Erythroblast (primary cell): ENCODE measurements around the gene MTMR11.
"Not testable (repeated sequence)": the region's sequence is repeated elsewhere in the genome, so short reads cannot be mapped to it uniquely, and the experiment has no call there.

Experiments
- DNase-seq, 2 experiments: peaks; one replicate each; lab custom pipeline; 2025; lab: John Stamatoyannopoulos, UW
- GATA1 ChIP-seq: IDR thresholded peaks from 2 replicates; pipeline ENCODE4 v1.6.1; 2011; ENCODE audit warnings: low read depth, mild to moderate bottlenecking, control low read depth, low read length, moderate library complexity
- POLR2A ChIP-seq: IDR thresholded peaks from 2 replicates; pipeline ENCODE4 v1.6.1; 2011; ENCODE audit warnings: mild to moderate bottlenecking, low read length

The MTMR11 gene

DNA sequence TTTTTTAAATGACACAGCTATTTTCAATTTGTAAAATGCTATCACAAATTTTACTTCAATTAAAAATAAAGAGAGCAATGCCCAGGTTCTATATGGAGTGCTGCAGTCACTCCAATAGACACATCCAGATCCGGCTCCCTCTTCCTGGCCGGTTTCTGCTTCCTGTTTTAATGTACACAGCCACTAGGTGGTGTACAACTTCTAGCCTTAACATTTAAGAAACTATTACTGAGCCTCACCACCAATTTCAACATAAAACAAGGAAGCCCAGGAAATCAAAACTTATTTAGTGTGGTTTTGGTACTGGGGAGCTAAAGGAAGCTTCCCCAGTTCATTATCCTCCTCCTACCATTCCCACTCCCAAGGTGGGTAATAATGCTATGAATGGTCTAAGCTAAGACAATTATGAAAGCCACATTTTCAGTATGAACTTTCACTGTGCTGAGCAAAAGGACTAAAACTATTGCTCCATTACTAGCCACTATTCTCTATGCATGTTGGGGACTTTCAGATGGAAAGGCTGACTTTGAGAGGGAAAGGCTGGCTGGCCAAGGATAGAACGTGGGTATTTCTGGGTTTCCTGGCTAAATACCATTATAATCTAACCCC lies 25.5 kb upstream of the MTMR11 start:
- DNase-seq, result peak; percentile 75 to 82
- TF ChIP-seq POLR2A (no peak), GATA1 (no peak)

DNA sequence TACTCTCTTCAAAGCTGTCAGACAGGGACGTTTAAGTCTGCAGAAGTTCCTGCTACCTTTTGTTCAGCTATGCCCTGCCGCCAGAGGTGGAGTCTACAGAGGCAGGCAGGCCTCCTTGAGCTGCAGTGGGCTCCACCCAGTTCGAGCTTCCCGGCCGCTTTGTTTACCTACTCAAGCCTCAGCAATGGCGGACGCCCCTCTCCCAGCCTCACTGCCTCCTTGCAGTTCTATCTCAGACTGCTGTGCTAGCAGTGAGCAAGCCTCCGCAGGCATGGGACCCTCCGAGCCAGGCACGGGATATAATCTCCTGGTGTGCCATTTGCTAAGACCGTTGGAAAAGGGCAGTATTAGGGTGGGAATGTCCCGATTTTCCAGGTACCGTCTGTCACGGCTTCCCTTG lies 20.9 kb upstream of the MTMR11 start:
- DNase-seq, result not testable (repeated sequence)

DNA sequence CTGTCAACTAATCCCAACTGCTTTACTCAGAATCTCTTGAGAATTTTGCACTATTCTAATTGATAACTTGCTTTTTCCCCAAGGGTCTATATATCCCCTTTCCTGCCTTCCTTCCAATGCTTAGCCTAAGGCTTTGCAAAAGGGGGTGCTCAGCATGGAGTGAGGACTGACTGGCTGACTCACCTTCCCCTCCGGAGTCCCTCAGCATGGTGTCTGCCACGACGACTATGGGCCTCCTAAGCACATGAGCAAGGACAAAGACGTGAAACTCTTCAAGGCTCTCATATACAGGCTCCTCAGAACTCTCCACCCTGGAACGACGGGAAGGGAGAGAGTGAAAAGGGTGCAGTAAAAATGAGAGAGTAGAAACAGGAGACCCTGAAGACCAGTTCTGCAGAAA lies 13.2 kb upstream of the MTMR11 start:
- DNase-seq, result no peak
- TF ChIP-seq POLR2A, result no peak
- TF ChIP-seq GATA1, result no peak

DNA sequence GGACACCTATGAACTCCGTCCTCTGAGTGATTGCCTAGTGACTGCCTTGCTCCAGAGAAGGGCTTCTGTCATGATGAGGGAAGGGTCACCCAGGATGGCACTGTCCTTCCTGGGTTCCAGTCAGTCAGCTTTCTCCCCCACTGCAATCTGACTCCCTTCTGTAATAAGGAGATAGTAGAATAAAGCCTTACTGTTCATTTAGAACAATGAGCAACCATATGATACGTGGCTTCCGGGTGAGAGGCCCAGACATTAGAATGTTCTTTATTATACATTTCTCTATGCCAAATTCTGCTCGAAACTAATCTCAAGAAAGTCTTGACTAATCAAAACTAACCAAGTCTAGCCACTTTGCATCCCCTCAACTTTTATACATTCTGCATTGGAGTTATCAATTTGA lies 8.5 kb upstream of the MTMR11 start:
- no peak for DNase-seq
- TF ChIP-seq GATA1 (no peak), POLR2A (no peak)

DNA sequence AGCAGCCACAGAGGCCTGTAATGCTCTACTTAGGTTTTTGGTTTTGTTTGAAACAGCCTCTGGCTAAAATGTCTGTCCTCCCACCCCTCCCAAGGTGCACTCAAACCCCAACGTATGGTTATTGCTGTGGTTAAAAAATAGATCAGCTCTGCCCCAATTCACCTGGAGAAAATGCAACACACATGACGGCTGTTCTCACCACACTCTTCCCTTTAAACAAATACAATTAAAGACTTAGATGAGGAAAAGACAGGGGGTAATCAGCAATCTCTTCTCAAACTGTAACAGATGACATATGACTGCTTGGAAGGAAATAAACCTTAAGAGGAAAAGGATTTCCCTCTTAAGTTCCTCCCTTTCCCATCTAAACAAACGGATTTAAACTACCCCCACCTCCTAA lies 6.2 kb upstream of the MTMR11 start:
- no peak for TF ChIP-seq POLR2A
- no peak for TF ChIP-seq GATA1

DNA sequence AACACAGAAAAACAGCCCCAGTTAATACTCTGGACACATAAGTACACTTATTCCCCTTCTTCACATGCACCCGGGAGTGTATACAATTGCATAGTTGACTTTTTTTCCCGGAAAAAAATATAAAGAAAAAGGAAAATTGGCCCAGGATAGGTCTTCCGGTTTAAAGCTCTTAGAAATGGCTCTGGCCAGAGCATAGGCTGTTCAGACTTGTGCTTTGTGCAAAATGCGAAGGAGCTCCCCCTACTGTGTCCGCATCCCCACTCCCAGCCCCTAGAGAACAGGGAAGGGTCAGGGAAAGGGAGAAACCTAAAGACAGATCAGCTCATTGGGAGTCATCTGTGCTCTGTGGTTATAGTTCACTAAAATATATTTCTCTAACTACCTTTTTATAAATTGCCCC lies 5.5 kb upstream of the MTMR11 start:
- no peak for DNase-seq
- TF ChIP-seq GATA1 (no peak), POLR2A (no peak)

More for the DNA sequence above, 6.2 kb upstream of the MTMR11 start:
- no peak for DNase-seq

DNA sequence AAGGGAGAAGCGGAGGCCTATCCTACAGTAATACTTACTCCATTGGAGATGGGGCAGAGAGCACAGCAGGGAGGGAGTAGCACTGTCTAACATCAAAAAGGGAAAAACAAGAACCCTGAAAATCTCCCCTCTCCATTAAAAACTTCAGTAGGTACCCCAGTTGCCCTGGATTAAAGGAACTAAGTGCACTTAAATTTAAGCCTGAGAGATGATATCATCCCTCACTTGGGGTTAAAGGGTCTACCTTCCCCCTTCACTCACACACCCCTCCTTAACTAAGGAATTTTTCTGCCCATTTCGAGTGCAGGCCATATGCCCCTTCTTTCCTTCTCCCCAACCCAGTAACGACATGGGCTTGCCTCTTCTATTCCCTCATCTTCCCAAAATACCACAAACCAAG lies 3.7 kb upstream of the MTMR11 start:
- TF ChIP-seq GATA1 (no peak), POLR2A (no peak)
- no peak for DNase-seq

DNA sequence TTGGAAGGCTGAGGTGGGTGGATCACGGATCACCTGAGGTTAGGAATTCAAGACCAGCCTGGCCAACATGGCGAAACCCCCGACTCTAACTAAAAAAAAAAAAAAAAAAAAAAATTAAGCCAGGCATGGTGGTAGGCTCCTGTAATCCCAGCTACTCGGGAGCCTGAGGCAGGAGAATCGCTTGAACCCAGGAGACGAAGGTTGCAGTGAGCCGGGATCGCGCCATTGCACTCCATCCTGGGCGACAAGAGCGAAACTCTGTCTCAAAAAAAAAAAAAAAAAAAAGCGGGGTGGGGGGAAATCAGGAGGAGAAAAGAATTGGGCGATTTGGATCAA lies 2.0 kb upstream of the MTMR11 start:
- DNase-seq, result not testable (repeated sequence)

DNA sequence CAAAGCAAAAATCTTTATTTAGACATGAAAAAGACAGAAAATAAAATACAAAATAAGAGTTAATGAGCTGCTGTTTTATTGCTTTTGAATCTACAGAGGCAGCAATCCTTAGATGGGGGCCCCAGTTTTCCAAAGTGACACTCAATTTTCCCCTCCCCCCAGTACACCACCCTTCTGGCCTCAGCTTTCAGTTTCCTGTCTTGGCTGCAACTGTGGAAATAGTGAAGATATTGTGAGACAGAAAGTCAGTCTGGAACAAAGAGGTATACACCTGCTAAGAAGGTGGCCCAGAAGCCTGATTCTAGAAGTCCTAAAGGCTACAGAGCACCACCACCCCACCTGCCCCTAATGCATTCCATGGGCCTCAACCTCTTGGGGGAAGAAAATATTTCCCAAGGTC lies 1.1 kb upstream of the MTMR11 start:
- peak in 1 of 2 experiments; percentile 30 for DNase-seq
- TF ChIP-seq POLR2A, result no peak
- TF ChIP-seq GATA1, result no peak

DNA sequence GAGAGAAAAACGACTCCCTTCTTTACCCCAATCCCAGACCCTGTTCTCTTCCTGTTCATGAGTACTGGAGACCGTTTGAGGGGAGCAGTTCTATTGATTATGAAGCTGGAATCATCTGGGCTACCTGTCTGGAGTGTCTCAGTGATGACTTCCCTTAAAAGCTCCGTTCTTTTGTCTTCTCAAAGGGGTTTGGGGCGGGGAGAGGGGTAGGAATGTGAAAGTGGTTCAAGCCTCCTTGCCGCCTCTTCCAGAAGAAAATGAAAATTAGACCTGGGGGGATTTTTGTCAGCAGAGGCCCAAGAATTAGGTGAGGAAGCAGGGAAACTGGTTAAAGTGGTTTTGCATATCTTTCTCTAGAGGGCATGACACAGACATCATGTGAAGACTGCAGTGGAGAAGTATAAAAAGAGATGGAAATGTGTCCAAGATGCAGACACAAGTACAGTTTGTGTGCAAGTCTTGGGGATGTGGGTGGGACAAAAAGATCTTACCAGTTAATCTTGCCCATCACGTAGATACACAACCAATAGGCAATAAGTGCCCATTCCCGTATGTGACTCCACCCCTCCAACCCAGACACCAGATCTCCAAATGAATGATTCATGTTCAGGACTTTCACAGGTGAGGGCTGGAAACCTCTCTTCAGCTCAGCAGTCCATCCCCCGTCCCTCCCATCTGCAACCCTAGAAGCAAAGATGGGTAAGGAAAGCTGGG lies 470 bp upstream of the MTMR11 start:
- DNase-seq, result peak; percentile 30 to 34
- TF ChIP-seq GATA1 (no peak), POLR2A (no peak)

DNA sequence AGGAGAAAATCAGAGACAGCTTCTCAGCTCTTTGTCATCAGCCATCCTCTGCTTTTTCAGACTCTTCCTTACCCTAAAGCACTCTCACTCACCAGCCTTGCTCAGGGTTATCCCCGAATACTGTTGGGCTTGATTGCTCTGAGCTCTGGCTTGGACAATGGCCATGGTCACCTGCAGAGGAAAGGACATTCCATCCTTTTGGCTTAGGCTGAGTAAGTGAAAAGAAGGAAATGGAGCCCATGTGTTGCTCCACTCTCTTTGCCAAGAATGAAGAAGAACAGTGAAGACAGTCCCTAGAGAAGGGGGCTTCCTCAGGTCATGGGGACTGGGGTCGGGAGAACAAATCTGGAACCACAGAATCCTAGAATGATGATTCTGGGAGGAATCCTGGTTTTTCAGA lies 2.3 kb downstream of the MTMR11 start:
- TF ChIP-seq POLR2A (no peak), GATA1 (no peak)
- no peak for DNase-seq

DNA sequence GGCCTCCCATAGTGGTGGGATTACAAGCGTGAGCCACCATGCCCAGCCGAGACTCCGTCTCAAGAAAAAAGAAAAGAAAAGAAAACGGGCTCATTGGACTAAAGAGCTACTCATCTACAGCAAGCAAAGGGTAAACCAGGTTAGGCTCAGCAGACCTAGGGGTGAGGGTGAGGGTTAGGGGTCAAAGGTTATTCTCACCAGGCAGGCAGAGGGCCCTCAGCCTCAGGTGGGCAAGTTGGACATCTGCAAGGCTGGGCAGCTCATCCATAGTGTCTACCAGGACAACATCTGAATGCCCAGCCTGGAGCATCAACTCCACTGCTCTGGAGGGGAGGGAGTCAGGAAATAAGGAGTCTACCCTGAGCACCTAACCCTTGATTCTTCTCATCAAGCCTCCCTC lies 3.5 kb downstream of the MTMR11 start:
- TF ChIP-seq POLR2A (no peak), GATA1 (no peak)
- no peak for DNase-seq

DNA sequence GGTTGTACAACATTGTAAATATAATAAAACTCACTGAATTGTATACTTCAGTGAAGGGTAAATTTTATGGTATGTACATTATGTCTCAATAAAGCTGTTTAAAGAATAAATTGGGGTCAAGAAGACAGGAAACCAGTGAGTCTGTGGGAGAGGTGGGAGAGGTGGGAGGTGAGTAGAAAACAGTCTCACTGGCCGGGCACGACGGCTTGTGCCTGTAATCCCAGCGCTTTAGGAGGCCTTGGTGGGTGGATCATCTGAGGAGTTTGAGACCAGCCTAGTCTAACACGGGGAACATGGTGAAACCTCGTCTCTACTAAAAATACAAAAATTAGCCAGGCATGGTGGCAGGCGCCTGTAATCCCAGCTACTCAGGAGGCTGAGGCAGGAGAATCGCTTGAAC lies 4.2 kb downstream of the MTMR11 start:
- no peak for TF ChIP-seq GATA1
- no peak for TF ChIP-seq POLR2A
- DNase-seq, result no peak

DNA sequence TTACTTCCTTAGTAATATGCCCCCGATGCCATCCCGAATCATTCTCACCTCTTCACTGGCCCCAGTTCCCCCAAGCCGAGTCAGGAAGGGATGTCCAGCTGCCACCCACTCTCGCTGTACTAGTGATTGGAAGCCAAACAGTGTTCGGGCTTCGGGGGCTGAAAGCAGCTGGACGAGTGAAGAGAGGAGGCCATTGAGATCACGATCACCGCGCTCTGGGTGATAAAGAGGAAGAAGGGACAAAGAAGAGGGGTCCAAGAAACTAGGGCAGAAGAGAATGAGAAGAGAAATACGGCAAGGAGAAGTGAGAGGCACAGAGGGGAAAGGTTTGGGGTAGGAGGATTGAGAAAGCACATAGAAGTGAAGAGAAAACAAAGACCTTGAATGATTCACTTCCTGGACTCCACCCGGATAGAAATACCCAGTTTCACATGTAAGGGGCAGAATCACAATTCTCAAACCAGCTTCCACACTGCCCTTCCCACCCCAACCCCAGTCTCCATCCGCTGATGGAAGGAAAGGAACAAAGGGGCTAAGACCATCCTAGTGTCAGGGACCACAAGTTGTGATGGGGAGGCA lies 5.4 kb downstream of the MTMR11 start:
- TF ChIP-seq GATA1 (no peak), POLR2A (no peak)
- DNase-seq, result no peak

DNA sequence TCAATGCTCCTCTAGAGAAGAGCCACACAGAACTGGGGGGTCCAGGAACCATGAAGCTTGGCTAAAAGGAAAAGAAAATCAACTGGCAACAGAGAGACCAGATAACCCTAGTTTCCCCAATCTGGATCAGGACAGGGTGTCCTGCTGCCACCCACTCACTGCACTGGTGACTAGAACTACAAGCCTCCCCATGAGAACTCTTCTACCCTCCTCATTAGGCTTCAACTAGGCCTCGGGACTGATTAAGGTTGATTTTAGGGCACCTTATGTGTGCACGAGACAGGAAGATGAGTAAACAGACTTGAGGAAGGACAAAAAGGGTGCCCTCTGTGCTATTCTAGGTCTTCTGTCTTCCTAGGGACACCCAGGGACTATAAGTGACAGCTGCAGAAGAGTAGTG lies 6.8 kb downstream of the MTMR11 start:
- DNase-seq, result no peak
- TF ChIP-seq GATA1 (no peak), POLR2A (no peak)

DNA sequence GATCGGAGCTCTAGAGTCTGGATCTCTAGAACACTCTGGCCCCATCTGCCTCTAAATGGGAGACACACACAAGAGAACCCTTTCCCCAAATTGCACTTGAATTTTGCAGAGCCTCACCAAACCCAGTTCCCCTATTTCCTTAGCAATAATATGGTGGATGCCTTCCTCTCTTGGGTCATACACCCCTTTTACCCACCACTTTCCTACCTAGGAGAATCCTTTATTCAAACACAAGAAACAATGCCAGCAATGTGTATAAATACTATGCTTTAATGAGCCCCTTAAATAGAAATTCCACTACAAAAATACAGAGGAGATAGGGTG lies 8.3 kb downstream of the MTMR11 start:
- no peak for TF ChIP-seq POLR2A
- TF ChIP-seq GATA1, result no peak
- no peak for DNase-seq
